ENCODE data around the gene CYLC1.

The CYLC1 gene, protein sequence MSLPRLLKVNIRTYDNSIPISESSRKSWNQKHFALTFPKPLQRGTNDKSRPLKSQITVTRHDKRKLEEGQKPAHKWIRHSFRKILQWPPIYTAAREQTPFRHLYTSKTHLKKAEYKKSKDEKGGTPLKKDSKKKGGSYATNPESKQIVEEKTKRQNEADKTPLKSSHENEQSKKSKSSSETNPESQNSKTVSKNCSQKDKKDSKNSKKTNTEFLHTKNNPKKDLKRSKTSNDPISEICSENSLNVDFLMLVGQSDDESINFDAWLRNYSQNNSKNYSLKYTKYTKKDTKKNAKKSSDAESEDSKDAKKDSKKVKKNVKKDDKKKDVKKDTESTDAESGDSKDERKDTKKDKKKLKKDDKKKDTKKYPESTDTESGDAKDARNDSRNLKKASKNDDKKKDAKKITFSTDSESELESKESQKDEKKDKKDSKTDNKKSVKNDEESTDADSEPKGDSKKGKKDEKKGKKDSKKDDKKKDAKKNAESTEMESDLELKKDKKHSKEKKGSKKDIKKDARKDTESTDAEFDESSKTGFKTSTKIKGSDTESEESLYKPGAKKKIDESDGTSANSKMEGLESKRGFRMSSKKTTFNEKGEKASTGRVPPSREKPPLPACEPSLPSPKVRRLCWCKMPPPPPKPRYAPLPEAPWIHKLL

GRCh38 chrX:83860846-83861245 is at the start of gene CYLC1:
TSS of gene CYLC1 (plus strand) at chrX:83861146. CDS start at chrX:83861183, 37 bp downstream.
- no peak for DNase-seq

GRCh38 chrX:83819304-83819703 is 41.6 kb upstream of the CYLC1 start:
- DNase-seq = no peak

DNA sequence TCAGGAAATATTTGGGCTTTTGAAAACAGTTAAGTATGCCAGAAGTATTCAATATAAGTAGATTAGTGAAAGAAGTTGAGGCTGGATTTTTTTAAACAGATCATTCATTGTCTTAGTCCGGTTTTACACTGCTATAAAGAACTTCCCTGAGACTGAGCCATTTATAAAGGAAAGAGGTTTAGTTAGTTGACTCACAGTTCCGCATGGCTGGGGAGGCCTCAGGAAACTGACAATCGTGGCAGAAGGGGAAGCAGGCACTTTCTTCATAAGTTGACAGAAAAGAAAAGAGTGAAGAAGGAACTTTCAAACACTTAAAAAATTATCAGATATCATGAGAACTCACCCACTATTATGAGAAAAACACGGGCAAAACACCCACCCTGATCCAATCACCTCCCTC is 31.1 kb upstream of the CYLC1 start:
- DNase-seq = no peak

DNA sequence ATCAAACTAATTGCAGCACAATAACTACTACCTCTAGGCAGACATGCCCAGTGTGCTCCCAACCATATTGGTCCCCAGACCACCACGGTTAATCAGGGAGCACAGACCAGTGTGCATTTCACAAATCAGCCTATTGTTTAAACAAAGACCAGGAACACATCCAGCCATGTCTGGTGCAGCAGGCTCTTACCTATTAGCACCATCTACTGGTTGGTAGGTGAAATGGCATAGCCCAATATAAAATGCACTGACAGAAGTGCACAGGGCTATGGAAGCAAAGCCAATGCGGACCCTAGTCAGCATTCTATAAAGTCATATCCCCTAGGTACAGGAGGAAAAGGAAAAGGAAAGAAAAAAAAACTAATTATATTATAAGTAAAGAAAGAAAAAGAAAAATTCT is 15.5 kb upstream of the CYLC1 start:
- no peak for DNase-seq

- DNase-seq = no peak
Observed at GRCh38 chrX:83847339-83847738, 13.6 kb upstream of the CYLC1 start.

DNA sequence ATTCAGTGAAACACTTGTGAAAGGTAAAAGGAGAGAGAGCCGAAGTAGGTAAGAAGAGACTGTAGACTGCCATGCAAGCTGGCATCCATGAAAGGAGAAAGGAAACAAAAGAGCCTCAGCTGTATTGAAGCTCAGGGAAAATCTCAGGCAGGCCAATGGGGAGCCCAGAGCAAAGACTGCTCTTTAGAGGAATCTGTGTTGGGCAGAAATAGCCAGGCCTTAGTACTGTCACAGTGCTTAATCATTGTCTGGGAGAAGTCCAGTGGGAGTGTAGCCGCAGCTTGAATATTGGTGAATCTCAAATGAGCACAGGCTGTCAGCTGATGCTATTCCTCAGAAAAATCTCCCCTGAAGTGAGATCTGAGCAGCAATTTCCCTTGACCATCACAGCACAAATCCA is 27.6 kb downstream of the CYLC1 start:
- no peak for DNase-seq

DNA sequence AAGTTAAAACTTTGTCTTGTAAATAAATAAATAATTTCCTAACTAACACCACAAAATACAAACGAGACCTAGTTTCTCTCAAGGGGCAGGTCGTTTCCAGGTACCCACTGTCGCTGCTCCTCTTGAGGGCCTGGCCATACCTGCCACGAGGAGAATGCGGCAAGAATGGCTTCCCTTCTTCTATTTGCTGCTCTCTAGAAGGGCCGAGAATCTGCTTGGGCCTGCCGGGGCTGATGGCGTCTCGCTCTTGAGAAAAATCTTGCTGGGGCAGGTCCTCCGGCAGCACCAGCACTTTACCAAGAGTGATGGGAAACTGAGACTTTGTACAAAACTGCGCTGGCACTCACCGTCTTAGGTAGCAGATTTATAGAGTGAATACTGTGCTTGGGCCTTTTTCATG is 31.5 kb downstream of the CYLC1 start:
- DNase-seq = no peak

GRCh38 chrX:83906921-83907320 is 46.0 kb downstream of the CYLC1 start:
- DNase-seq = no peak

- DNase-seq = peak; percentile 0
Observed at GRCh38 chrX:83916525-83916924, 55.6 kb downstream of the CYLC1 start.

DNA sequence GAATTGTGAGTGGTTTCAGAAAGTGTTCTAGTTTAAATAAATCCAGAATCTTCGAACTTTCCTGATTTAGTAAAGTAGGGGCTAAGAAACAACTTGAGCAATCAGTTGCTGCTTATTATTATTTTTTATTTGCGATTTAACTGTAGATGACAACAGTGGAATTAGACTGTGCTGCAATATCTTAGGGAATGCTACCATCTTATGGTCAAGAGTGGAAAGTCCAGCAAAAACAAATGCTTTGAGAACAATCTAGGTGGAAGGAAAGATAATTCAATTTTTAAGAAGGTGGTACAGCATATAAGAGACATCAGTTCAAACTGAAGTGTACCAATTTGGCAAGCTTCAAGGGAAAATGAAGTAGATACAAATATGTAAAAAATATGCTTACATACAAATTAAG is 73.3 kb downstream of the CYLC1 start:
- no peak for DNase-seq

Measured in kidney glomerular epithelial cell (primary cell).